Mesenchymal stem cell (in vitro differentiated cells and primary cell): ENCODE results near the gene MYBPC2.

Experiments used
- DNase-seq: peaks from one replicate; pipeline ENCODE4 v3.0.0-alpha.2; 2013
- H2AFZ ChIP-seq: one replicate; pipeline ENCODE4 v1.6.1; 2013; ENCODE audit warnings: low read depth, mild to moderate bottlenecking, control low read depth, inconsistent platforms, low read length, moderate library complexity
- H2AK5ac ChIP-seq: 2 replicates; pipeline ENCODE4 v1.6.1; 2013; ENCODE audit warnings: low read length, moderate library complexity, mild to moderate bottlenecking, inconsistent platforms; ENCODE audit not compliant: severe bottlenecking
- H2BK120ac ChIP-seq: one replicate; pipeline ENCODE4 v1.6.1; 2013; ENCODE audit warnings: low read depth, mild to moderate bottlenecking, inconsistent platforms, low read length, moderate library complexity
- H2BK12ac ChIP-seq, 2 experiments: one replicate each; pipeline ENCODE4 v1.6.1; 2013; ENCODE audit warnings: inconsistent platforms in 2 of 2, low read length in 2 of 2, mild to moderate bottlenecking in 2 of 2, moderate library complexity in 2 of 2, control low read depth in 1 of 2
- H2BK15ac ChIP-seq: one replicate; pipeline ENCODE4 v1.6.1; 2013; ENCODE audit warnings: mild to moderate bottlenecking, low read depth, inconsistent platforms; ENCODE audit not compliant: poor library complexity, severe bottlenecking
- H2BK5ac ChIP-seq: 2 replicates; pipeline ENCODE4 v1.6.1; 2013; ENCODE audit warnings: low read depth, mild to moderate bottlenecking, low read length, control low read depth, inconsistent platforms; ENCODE audit not compliant: poor library complexity, severe bottlenecking
- H3K14ac ChIP-seq, 2 experiments: one replicate each; pipeline ENCODE4 v1.6.1; 2013; ENCODE audit warnings: inconsistent platforms in 2 of 2, low read length in 2 of 2, control low read depth in 1 of 2, mild to moderate bottlenecking in 1 of 2, moderate library complexity in 1 of 2
- H3K18ac ChIP-seq, 2 experiments: one replicate each; pipeline ENCODE4 v1.6.1; 2013; ENCODE audit warnings: inconsistent platforms in 2 of 2, low read length in 2 of 2, control low read depth in 1 of 2, low read depth in 1 of 2, mild to moderate bottlenecking in 1 of 2
- H3K23ac ChIP-seq, 2 experiments: one replicate each; pipeline ENCODE4 v1.6.1; 2013; ENCODE audit warnings: inconsistent platforms in 2 of 2, low read length in 2 of 2, mild to moderate bottlenecking in 2 of 2, moderate library complexity in 2 of 2, control low read depth in 1 of 2
- H3K27ac ChIP-seq: 2 replicates; pipeline ENCODE4 v1.5.1; 2013; ENCODE audit warnings: mild to moderate bottlenecking, moderate library complexity, low read length, control low read depth, inconsistent platforms; ENCODE audit not compliant: poor library complexity, severe bottlenecking
- H3K27me3 ChIP-seq, 2 experiments: 2 replicates each; pipeline versions ENCODE4 v1.6.1 to v1.7.0; 2013; ENCODE audit warnings: low read length in 2 of 2, mild to moderate bottlenecking in 2 of 2, moderate library complexity in 2 of 2, control low read depth in 1 of 2, inconsistent platforms in 1 of 2; ENCODE audit not compliant: control insufficient read depth in 1 of 2, insufficient read depth in 1 of 2
- H3K36me3 ChIP-seq, 2 experiments: 2 replicates each; pipeline versions ENCODE4 v1.6.1 to v1.7.0; 2013; ENCODE audit warnings: low read length in 2 of 2, control low read depth in 1 of 2, inconsistent platforms in 1 of 2, low read depth in 1 of 2, mild to moderate bottlenecking in 1 of 2; ENCODE audit not compliant: insufficient read depth in 2 of 2, control insufficient read depth in 1 of 2
- H3K4ac ChIP-seq, 2 experiments: one replicate each; pipeline ENCODE4 v1.6.1; 2013; ENCODE audit warnings: inconsistent platforms in 2 of 2, low read length in 2 of 2, mild to moderate bottlenecking in 2 of 2, moderate library complexity in 2 of 2, control low read depth in 1 of 2, low read depth in 1 of 2
- H3K4me1 ChIP-seq: 2 replicates; pipeline ENCODE4 v1.6.1; 2013; ENCODE audit warnings: low read depth, low read length, control low read depth; ENCODE audit not compliant: control insufficient read depth, insufficient read depth
- H3K4me2 ChIP-seq: 2 replicates; pipeline ENCODE4 v1.6.1; 2013; ENCODE audit warnings: low read length, mild to moderate bottlenecking, inconsistent platforms; ENCODE audit not compliant: poor library complexity, severe bottlenecking
- H3K4me3 ChIP-seq, 2 experiments: 2 replicates each; pipeline versions ENCODE4 v1.5.1 to v1.7.0; 2013; ENCODE audit warnings: low read length in 2 of 2, mild to moderate bottlenecking in 2 of 2, control low read depth in 1 of 2, low read depth in 1 of 2; ENCODE audit not compliant: insufficient read depth in 1 of 2
- H3K79me1 ChIP-seq: replicated peaks from 2 replicates; pipeline ENCODE4 v1.6.1; 2013; ENCODE audit warnings: mild to moderate bottlenecking, control low read depth, low read length, inconsistent platforms; ENCODE audit not compliant: poor library complexity, severe bottlenecking
- H3K9ac ChIP-seq: 2 replicates; pipeline ENCODE4 v1.7.0; 2013; ENCODE audit warnings: mild to moderate bottlenecking, low read length, moderate library complexity
- H3K9me3 ChIP-seq: 2 replicates; pipeline ENCODE4 v1.7.0; 2013; ENCODE audit warnings: mild to moderate bottlenecking, low read length; ENCODE audit not compliant: control insufficient read depth
- H4K8ac ChIP-seq: one replicate; pipeline ENCODE4 v1.6.1; 2013; ENCODE audit warnings: inconsistent platforms, mild to moderate bottlenecking, low read length, moderate library complexity
- H4K91ac ChIP-seq: one replicate; pipeline ENCODE4 v1.6.1; 2013; ENCODE audit warnings: mild to moderate bottlenecking, low read length, inconsistent platforms
- WGBS: methylation state at CpG from one replicate; pipeline ENCODE4 v1.1.7; 2013; ENCODE audit warnings: mixed read lengths; 5-methylcytosine and 5-hydroxymethylcytosine counted together

The MYBPC2 gene

GRCh38 chr19:50406156-50406820, 26.4 kb upstream of the MYBPC2 start:
- Histone ChIP-seq H2AK5ac (no peak overlapping the region), H3K4me2 (no peak overlapping the region), H3K23ac (no peak overlapping the region), H3K4me1 (no peaks in the 10 kb centered on the region), H3K9ac (no peak overlapping the region), H4K91ac (no peak overlapping the region), H3K14ac (no peak overlapping the region), H3K9me3 (no peaks in the 10 kb centered on the region), H2BK5ac (no peak overlapping the region), H3K27ac (no peak overlapping the region), H2BK12ac (no peak overlapping the region), H2BK120ac (no peak overlapping the region), H3K4me3 (no peak overlapping the region), H2AFZ (no peak overlapping the region), H2BK15ac (no peak overlapping the region), H3K18ac (no peak overlapping the region), H3K36me3 (peaks cover 9 to 77% of the 10 kb centered on the region in 2 experiments), H3K27me3 (no peaks in the 10 kb centered on the region), H3K4ac (no peak overlapping the region), H3K79me1 (peaks cover 8% of the 10 kb centered on the region), H4K8ac (no peak overlapping the region)
- DNase-seq, result no peak
- 96% methylated on average over 22 of the region's 22 CpGs for WGBS

GRCh38 chr19:50406829-50407228, 25.9 kb upstream of the MYBPC2 start:
- Histone ChIP-seq H3K4ac (no peak overlapping the region), H3K18ac (no peak overlapping the region), H2BK5ac (no peak overlapping the region), H3K27ac (no peak overlapping the region), H3K14ac (no peak overlapping the region), H3K9ac (no peak overlapping the region), H2AFZ (no peak overlapping the region), H3K4me3 (no peak overlapping the region), H2AK5ac (no peak overlapping the region), H3K36me3 (peaks cover 9 to 73% of the 10 kb centered on the region in 2 experiments), H2BK12ac (no peak overlapping the region), H3K4me2 (no peak overlapping the region), H4K8ac (no peak overlapping the region), H3K4me1 (no peaks in the 10 kb centered on the region), H3K27me3 (no peaks in the 10 kb centered on the region), H2BK15ac (no peak overlapping the region), H3K23ac (no peak overlapping the region), H4K91ac (no peak overlapping the region), H3K9me3 (no peaks in the 10 kb centered on the region), H2BK120ac (no peak overlapping the region), H3K79me1 (peaks cover 4% of the 10 kb centered on the region)
- 96% methylated on average over 19 of the region's 19 CpGs for WGBS
- no peak for DNase-seq

GRCh38 chr19:50409347-50409746, 23.3 kb upstream of the MYBPC2 start:
- H2BK120ac ChIP-seq, result no peak overlapping the region
- 98% methylated on average over 17 of the region's 17 CpGs for WGBS
- H3K9ac ChIP-seq, result no peak overlapping the region
- no peak overlapping the region for H3K4ac ChIP-seq
- H3K79me1 ChIP-seq, result no peaks in the 10 kb centered on the region
- DNase-seq, result no peak
- no peak overlapping the region for H4K8ac ChIP-seq
- H2BK12ac ChIP-seq, result no peak overlapping the region
- no peak overlapping the region for H4K91ac ChIP-seq
- no peak overlapping the region for H2BK15ac ChIP-seq
- H3K27ac ChIP-seq, result no peak overlapping the region
- no peak overlapping the region for H3K23ac ChIP-seq
- no peaks in the 10 kb centered on the region for H3K27me3 ChIP-seq
- no peak overlapping the region for H3K4me3 ChIP-seq
- no peak overlapping the region for H2AFZ ChIP-seq
- no peak overlapping the region for H3K18ac ChIP-seq
- H3K4me1 ChIP-seq, result no peaks in the 10 kb centered on the region
- H3K9me3 ChIP-seq, result no peaks in the 10 kb centered on the region
- H2BK5ac ChIP-seq, result no peak overlapping the region
- H3K36me3 ChIP-seq, result peaks cover 9 to 66% of the 10 kb centered on the region in 2 experiments
- no peak overlapping the region for H3K14ac ChIP-seq
- H2AK5ac ChIP-seq, result no peak overlapping the region
- H3K4me2 ChIP-seq, result no peak overlapping the region

- no peak overlapping the region for H3K23ac ChIP-seq
- H2AFZ ChIP-seq, result no peak overlapping the region
- H3K4me3 ChIP-seq, result no peak overlapping the region
- WGBS, result 95% methylated on average over 10 of the region's 10 CpGs
- H3K9ac ChIP-seq, result no peak overlapping the region
- no peak for DNase-seq
- no peaks in the 10 kb centered on the region for H3K27me3 ChIP-seq
- no peak overlapping the region for H2BK120ac ChIP-seq
- no peak overlapping the region for H3K4ac ChIP-seq
- H3K79me1 ChIP-seq, result no peaks in the 10 kb centered on the region
- H3K4me2 ChIP-seq, result no peak overlapping the region
- no peak overlapping the region for H2BK5ac ChIP-seq
- no peak overlapping the region for H4K8ac ChIP-seq
- H3K18ac ChIP-seq, result no peak overlapping the region
- H3K4me1 ChIP-seq, result peaks cover under 1% of the 10 kb centered on the region
- H3K14ac ChIP-seq, result no peak overlapping the region
- no peak overlapping the region for H2BK12ac ChIP-seq
- no peak overlapping the region for H2BK15ac ChIP-seq
- no peak overlapping the region for H3K27ac ChIP-seq
- H3K36me3 ChIP-seq, result peaks cover 9 to 73% of the 10 kb centered on the region in 2 experiments
- no peak overlapping the region for H2AK5ac ChIP-seq
- H4K91ac ChIP-seq, result no peak overlapping the region
- H3K9me3 ChIP-seq, result no peaks in the 10 kb centered on the region
Observed at GRCh38 chr19:50410109-50410508, 22.6 kb upstream of the MYBPC2 start.
